MV-4-11 (cell line): ENCODE measurements around the gene PATZ1.
A peak's percentile ranks its signal among the peaks of the same experiment; 100 is the strongest.

Source experiments
- DNase-seq: peaks from one replicate; lab custom pipeline; 2025; lab: John Stamatoyannopoulos, UW

PATZ1 gene

DNA sequence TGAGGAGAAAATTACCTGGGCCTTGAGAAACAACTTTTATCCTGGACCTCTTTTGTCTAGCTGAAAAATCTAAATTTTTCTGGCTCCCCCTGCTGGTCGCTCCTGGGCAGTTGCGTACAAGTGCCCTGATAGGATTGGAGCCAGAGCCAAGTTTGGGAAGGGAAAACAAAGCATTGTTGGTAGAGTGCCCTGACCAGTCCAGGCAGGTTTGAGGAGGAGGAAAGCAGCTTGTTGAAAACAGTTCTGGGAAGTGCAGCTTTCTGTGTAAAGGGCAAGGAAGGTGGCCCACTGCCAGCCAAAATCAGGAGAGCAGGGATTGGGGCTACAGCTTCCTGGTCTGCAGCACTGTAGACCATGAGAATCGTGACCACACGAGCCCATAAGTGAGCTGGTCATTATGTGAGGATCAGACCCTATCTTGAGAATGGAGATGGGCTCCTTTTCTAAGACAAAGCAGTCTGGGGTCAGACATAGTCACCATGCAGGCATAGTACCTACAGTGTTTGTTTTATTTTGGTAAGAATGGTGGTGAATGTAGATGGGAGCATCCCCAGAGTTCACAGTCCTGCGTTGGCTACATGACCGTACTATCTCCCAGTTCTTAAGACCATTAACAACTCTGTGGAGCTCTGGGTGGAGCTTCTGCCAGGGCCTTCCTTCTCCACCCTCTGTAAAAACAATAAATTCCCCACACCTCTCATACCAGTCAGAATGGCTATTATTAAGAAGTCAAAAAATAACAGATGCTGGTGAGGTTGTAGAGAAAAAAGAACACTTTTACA is 32.6 kb downstream of the PATZ1 start:
- DNase-seq, result no peak

DNA sequence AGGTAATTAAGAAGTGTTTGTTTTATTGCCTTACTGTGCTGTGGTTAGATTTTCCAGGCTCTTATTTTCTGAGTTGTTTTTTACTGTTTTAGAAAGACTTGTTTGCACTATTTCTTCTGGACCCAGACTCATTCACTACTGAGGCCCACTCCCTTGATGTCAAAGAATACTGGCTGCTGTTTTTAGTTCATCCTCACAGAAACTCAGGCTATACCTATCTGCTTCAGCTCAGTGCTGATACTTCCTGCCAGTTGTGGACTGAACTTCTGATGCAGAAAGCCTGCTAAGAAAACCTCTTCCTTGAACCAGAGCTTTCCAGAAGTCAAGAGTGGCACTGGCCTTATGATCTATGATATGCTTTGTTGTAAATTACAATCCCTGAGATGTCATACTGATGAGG is 38.0 kb downstream of the PATZ1 start:
- DNase-seq, result no peak

- DNase-seq, result no peak
These were observed 41.0 kb downstream of the PATZ1 start for GRCh38 chr22:31305194-31305593.

DNA sequence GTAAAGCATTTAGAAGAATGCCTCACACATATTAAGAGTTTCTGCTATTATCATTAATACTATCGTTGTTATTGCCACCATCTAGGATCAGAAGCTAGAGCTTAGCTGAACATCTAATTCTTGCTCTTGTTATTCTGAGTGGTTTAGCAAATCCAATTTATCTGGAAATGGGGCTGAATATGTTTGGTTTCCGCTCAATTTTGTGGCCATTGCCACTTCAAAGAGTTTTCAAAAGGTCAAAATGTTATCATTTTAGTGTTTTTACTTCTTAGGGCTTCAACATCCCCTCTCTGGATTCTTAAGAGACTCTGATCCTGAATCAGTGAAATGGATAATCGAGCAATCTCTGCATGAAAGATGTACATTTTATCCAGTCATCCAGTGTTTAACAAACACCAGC is 43.6 kb downstream of the PATZ1 start:
- DNase-seq, result no peak

DNA sequence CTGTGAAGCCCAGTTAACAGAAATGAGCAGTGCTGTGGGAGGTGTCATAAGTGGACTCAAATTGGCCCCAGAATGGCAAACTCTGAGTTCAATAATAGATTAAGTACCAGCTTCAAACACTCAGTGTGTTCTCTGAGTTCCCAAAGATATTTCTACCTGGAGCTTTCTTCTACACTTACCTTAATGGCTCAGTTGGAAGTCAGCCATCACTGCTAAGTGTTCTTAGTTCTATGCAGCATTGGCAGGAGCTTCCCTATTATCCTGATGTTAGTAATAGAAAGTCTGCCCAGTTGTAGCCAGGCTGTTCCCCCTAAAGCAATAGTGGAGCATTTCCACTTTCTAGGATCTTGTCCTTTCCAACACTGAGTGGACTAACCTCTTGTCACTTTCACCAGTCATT is 44.1 kb downstream of the PATZ1 start:
- DNase-seq, result no peak

GRCh38 chr22:31300896-31301295 is 45.2 kb downstream of the PATZ1 start:
- DNase-seq, result no peak

- peak; percentile 17 for DNase-seq
These were observed 50.1 kb downstream of the PATZ1 start for GRCh38 chr22:31295831-31296657.

GRCh38 chr22:31295360-31295759 is 50.8 kb downstream of the PATZ1 start:
- no peak for DNase-seq

GRCh38 chr22:31292236-31292989 is 53.7 kb downstream of the PATZ1 start, which contains the start of gene PIK3IP1:
Gene PIK3IP1, minus strand, starts transcription at chr22:31292488. Its CDS starts 144 bp downstream, at chr22:31292344.
- peak; percentile 71 for DNase-seq

- no peak for DNase-seq
These were observed 54.5 kb downstream of the PATZ1 start for GRCh38 chr22:31291481-31292235.

DNA sequence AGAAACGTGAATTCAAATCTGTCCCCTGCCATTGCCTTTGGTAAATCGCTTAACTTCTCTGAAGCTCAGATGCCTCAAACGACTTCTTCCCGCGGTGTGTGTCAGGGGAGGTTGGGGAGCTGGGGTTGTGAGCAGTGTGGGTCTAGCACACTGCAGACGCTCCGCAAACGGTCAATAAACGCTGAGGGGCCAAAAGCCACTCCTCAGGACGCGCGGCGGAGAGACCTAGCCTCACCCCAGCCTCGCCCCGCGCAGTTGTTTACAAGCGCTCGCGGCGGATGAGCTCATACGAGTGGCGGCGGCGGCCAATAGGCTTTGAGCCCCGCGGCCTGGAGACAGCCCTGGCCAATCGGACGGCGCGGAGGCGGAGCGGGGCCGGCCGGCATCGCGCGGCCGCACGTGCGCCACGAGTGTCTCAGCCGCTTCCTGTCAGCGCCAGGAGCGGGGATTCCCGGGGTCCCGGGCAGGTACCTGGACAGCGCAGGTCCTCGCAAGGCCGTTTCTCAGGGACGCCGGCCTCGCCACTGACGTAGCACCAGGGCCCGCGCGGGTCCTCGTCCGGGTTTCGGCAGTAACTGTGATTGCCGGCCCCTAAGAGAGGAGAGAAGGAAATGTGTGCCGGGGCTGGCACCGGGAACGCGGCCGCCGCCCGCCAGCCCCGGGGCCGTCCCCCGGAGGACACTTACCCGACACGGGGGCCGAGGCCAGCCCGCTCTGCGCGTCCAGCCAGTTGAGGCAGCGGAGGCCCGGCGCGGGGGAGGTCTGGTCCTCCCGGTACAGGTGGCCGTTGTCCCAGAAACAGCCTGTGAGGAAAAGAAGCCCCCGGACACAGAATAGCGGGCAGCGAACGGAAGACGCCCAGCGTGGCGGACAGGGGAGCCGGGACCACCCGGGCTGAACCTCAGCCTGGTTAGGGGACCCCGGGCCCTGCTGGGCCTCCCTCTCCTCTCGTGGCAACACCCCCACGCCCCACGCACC is 55.4 kb downstream of the PATZ1 start:
- DNase-seq, result peak; percentile 78

DNA sequence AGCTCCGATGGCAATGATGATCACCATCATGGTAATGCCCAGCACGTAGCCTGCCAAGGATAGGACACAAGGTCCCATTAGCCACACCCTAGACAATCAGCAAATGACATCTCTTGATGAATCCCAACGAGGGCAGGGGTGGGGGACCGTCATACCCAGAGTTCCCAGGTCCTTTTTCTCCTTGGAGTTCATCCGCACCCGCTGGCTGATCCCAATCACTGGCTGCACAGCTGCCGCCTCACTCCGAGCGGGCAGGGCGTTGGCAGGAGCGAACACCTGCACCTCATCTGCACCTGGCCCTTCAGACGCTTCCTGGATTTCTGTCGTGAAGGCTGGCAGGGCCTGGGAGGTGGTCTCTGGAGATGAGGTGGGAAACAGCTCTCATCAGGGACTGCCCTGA is 56.8 kb downstream of the PATZ1 start:
- DNase-seq, result no peak

- peak; percentile 49 for DNase-seq
These were observed 57.5 kb downstream of the PATZ1 start for GRCh38 chr22:31288496-31289240.

DNA sequence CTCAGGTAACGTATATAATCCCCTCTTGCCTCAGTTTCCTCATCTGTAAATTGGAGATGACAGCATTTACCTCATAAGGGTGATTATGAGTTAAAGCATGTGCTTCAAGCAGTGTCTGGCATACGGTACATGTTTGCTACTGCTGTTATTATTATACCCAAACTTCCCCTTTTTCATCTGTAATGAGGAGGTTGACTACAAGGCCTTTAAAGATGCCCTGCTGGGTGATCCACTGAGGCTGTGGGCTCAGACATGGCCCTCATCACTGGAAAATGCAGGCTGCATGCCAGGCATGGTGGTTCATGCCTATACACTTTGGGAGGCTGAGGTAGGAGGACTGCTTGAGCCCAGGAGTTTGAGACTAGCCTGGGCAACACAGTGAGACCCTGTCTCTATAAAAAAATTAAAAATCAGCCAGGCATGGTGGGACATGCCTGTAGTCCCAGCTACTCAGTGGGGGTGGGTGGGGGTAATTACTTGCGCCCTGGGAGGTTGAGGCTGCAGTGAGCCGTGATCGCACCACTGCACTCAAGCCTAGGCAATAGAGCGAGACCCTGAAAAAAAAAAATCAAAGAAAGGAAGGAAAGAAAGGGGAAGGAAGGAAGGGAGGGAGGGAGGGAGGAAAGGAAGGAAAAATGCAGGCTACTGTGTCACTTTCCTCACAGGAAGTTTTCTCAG is 58.2 kb downstream of the PATZ1 start:
- DNase-seq, result peak; percentile 47

DNA sequence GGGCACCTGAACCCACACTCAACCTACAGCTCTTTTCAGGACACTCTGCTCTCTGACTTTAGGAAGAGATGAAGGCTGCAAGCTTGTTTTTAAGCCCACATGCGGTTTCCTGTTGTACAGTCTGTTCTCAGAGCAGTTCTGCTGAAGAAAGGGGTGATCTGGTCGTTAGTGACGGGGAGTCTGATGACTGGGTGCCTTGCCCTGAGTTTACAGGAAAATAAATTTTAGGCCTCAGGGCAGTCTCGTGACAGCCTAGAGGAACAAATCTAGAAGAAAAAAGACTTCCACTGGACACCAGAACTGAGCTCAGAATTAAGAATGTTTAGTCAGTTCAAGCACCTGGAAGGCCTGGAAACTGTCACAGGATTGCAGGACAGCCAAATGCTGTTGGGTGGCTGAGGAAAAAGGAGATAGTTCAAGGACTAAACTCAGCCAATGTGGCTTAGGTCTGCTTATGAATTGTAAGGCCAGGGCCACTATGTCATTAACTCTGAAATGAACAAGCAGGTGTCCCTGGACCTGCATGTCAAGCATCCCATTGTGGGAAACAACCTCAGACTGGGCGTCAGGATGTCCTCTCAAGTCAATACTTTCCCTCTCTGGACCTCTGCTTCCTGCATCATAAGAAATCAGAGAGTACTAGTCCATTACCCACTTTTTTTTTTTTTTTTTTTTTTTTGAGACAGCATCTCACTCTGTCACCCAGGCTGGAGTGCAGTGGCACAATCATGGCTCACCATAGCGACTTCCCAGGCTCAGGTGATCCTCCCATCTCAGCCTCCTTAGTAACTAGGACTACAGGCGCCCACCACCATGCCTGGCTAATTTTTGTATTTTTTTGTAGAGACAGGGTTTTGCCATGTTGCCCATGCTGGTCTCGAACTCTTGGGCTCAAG is 59.5 kb downstream of the PATZ1 start:
- DNase-seq, result peak; percentile 43

GRCh38 chr22:31284281-31285155 is 61.6 kb downstream of the PATZ1 start:
- DNase-seq, result no peak
